ENCODE data around the gene NCAM2.

GRCh38 chr21:20994790-20995189, 3.4 kb upstream of the NCAM2 start:
- TF ChIP-seq, protein P1, sequence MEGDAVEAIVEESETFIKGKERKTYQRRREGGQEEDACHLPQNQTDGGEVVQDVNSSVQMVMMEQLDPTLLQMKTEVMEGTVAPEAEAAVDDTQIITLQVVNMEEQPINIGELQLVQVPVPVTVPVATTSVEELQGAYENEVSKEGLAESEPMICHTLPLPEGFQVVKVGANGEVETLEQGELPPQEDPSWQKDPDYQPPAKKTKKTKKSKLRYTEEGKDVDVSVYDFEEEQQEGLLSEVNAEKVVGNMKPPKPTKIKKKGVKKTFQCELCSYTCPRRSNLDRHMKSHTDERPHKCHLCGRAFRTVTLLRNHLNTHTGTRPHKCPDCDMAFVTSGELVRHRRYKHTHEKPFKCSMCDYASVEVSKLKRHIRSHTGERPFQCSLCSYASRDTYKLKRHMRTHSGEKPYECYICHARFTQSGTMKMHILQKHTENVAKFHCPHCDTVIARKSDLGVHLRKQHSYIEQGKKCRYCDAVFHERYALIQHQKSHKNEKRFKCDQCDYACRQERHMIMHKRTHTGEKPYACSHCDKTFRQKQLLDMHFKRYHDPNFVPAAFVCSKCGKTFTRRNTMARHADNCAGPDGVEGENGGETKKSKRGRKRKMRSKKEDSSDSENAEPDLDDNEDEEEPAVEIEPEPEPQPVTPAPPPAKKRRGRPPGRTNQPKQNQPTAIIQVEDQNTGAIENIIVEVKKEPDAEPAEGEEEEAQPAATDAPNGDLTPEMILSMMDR (IDR thresholded peaks at IDR 0.05; ENCODE audit: insufficient read depth, low read length) = no peak
- no peak for TF ChIP-seq SPI1 (IDR thresholded peaks at IDR 0.05; ENCODE audit: borderline replicate concordance, low read depth)
- no peak for TF ChIP-seq POLR2AphosphoS5 (IDR thresholded peaks at IDR 0.05; ENCODE audit: low read depth)

Measured in HL-60 (cell line).